Osteoblast (primary cell): Measurements from ENCODE around the gene ABCF3. TPM values are rescaled to one million over a fixed set of nuclear protein-coding genes. Genes with fewer than 3 reads are reported as not detected.

Experiments used
- DNase-seq: peaks from one replicate; pipeline ENCODE4 v3.0.0; 2011; ENCODE audit warnings: low spot score, mixed read lengths; ENCODE audit not compliant: insufficient read length; ENCODE audit errors: missing footprints
- H2AFZ ChIP-seq: 2 replicates; pipeline ENCODE4 v1.6.0; 2011; ENCODE audit warnings: mild to moderate bottlenecking, low read length
- H3K27ac ChIP-seq: 2 replicates; pipeline ENCODE4 v1.5.1; 2011; ENCODE audit warnings: mild to moderate bottlenecking, low read depth, low read length, moderate library complexity
- H3K27me3 ChIP-seq: 2 replicates; pipeline ENCODE4 v1.6.0; 2012; ENCODE audit warnings: mild to moderate bottlenecking, control low read depth, inconsistent platforms, low read length, moderate library complexity; ENCODE audit not compliant: insufficient read depth
- H3K36me3 ChIP-seq: 2 replicates; pipeline ENCODE4 v1.5.1; 2011; ENCODE audit warnings: mild to moderate bottlenecking, low read length, control low read depth, moderate library complexity; ENCODE audit not compliant: insufficient read depth
- H3K4me1 ChIP-seq: 2 replicates; pipeline ENCODE4 v1.5.1; 2011; ENCODE audit warnings: mild to moderate bottlenecking, low read length, control low read depth, moderate library complexity; ENCODE audit not compliant: insufficient read depth
- H3K4me2 ChIP-seq: 2 replicates; pipeline ENCODE4 v1.6.0; 2011; ENCODE audit warnings: mild to moderate bottlenecking, low read length; ENCODE audit not compliant: insufficient read depth
- H3K4me3 ChIP-seq: fragments of 200-600 bp; sonication (generic); 3 replicates; pipeline ENCODE4 v1.5.1; 2012; ENCODE audit warnings: mild to moderate bottlenecking, low read length, inconsistent platforms; ENCODE audit not compliant: insufficient read depth
- H3K79me2 ChIP-seq: 2 replicates; pipeline ENCODE4 v1.6.0; 2012; ENCODE audit warnings: mild to moderate bottlenecking, low read length, control low read depth, inconsistent platforms; ENCODE audit not compliant: insufficient read depth
- H3K9me3 ChIP-seq: 2 replicates; pipeline ENCODE4 v1.5.1; 2011; ENCODE audit warnings: low read depth, low read length, control low read depth
- H4K20me1 ChIP-seq: 2 replicates; pipeline ENCODE4 v1.6.0; 2012; ENCODE audit warnings: mild to moderate bottlenecking, low read length, control low read depth; ENCODE audit not compliant: insufficient read depth
- small RNA-seq: library from RNA; depleted of rRNA; stranded (forward); fragments of <200 nt; gene quantifications from one replicate; pipeline ENCODE3, GENCODE V24; 2012
- total RNA-seq: library from RNA; depleted of rRNA; stranded (reverse); fragments of >200 nt; gene quantifications from 2 replicates; pipeline ENCODE4 v1.2.3, GENCODE V29; 2012
- TF ChIP-seq, protein P1 (sequence below): IDR thresholded peaks from 2 replicates; pipeline ENCODE4 v1.5.1; 2011; ENCODE audit warnings: mild to moderate bottlenecking, low read depth, low read length, moderate library complexity; ENCODE audit errors: extremely low read depth

Gene ABCF3
- total RNA-seq, 1 donor: 46.7 TPM

DNA sequence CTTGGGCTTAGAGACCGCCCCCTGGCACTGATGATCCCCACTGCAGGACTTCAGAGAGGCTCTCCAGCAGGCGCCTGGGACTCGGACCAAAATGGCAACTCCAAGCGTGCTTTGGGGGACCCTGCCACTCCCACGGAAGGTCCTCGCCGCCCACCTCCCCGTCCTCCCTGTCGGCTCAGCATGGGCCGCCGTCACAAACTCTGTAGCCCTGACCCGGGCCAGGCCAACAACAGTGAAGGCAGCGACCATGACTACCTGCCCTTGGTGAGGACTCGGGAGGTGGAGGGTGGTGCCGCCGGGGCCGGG, 55.1 kb downstream of the ABCF3 start:
- Histone ChIP-seq H3K9me3 (no peaks in the 10 kb centered on the region), H2AFZ (no peak overlapping the region), H3K79me2 (peaks cover 1% of the 10 kb centered on the region), H3K4me2 (no peak overlapping the region), H3K36me3 (peaks cover 29% of the 10 kb centered on the region), H3K27me3 (no peaks in the 10 kb centered on the region), H3K27ac (no peak overlapping the region), H3K4me1 (no peaks in the 10 kb centered on the region), H4K20me1 (peaks cover 34% of the 10 kb centered on the region), H3K4me3 (no peak overlapping the region)
- DNase-seq: peak; percentile 31
- TF ChIP-seq, protein P1, sequence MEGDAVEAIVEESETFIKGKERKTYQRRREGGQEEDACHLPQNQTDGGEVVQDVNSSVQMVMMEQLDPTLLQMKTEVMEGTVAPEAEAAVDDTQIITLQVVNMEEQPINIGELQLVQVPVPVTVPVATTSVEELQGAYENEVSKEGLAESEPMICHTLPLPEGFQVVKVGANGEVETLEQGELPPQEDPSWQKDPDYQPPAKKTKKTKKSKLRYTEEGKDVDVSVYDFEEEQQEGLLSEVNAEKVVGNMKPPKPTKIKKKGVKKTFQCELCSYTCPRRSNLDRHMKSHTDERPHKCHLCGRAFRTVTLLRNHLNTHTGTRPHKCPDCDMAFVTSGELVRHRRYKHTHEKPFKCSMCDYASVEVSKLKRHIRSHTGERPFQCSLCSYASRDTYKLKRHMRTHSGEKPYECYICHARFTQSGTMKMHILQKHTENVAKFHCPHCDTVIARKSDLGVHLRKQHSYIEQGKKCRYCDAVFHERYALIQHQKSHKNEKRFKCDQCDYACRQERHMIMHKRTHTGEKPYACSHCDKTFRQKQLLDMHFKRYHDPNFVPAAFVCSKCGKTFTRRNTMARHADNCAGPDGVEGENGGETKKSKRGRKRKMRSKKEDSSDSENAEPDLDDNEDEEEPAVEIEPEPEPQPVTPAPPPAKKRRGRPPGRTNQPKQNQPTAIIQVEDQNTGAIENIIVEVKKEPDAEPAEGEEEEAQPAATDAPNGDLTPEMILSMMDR: no peak

DNA sequence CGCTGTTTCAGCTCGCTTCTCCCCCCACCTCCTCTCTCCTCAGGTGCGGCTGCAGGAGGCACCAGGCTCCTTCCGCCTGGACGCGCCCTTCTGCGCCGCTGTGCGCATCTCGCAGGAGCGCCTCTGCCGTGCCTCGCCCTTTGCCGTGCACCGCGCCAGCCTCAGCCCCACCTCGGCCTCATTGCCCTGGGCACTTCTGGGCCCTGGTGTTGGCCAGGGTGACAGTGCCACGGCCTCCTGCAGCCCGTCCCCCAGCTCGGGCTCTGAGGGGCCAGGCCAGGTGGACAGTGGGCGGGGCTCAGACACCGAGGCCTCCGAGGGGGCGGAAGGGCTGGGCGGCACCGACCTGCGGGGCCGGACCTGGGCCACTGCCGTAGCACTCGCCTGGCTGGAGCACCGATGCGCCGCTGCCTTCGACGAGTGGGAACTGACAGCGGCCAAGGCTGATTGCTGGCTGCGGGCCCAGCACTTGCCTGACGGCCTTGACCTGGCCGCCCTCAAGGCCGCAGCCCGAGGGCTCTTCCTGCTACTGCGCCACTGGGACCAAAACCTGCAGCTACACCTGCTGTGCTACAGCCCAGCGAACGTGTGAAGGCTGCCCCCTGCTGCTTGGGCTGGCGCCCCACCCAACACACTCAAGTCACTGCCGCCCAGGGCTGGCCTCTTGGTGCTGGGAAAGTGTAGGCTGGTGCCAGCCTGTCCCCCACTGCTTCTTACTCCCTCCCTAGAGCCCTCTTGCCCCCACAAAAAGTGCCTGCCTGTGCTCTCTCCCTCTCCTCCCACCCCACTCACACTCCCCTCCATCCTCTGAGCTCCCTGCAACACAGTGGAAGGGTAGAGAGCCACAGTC, 55.7 kb downstream of the ABCF3 start:
- Histone ChIP-seq H2AFZ (no peak overlapping the region), H3K27ac (no peak overlapping the region), H3K4me1 (no peaks in the 10 kb centered on the region), H3K4me3 (no peak overlapping the region), H3K4me2 (no peak overlapping the region), H3K27me3 (no peaks in the 10 kb centered on the region), H3K9me3 (no peaks in the 10 kb centered on the region), H3K36me3 (peaks cover 29% of the 10 kb centered on the region), H3K79me2 (peaks cover 2% of the 10 kb centered on the region), H4K20me1 (peaks cover 34% of the 10 kb centered on the region)
- peak; percentile 90 for DNase-seq
- TF ChIP-seq, protein P1: peak; percentile 47

DNA sequence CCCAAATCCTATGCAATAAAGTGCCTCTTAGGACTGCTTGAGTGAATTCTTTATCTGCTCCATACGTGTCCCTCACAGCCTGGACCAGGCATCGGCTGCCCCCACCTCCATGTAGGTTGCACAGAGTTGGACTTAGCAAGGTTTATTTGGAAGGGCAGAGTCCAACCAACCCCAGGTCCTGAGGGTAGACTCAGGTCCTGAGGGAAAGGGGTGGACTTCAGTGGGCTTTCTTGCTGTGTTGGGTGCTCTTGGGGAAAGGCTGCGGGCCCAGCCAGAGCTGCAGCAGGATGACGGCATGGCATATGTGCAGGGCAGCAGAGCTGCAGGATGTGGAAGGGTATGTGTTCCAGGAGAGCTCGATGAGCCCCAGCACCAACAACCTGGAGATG, 56.3 kb downstream of the ABCF3 start:
- TF ChIP-seq, protein P1: no peak
- Histone ChIP-seq H3K9me3 (no peaks in the 10 kb centered on the region), H2AFZ (no peak overlapping the region), H3K27ac (no peak overlapping the region), H3K4me3 (no peak overlapping the region), H3K36me3 (peaks cover 29% of the 10 kb centered on the region), H3K4me1 (no peaks in the 10 kb centered on the region), H3K79me2 (peaks cover 5% of the 10 kb centered on the region), H4K20me1 (peaks cover 34% of the 10 kb centered on the region), H3K4me2 (no peak overlapping the region), H3K27me3 (no peaks in the 10 kb centered on the region)
- peak; percentile 48 for DNase-seq

Small RNAs within 50 kb of the gene (small RNA-seq; reads per million reads assigned to genes)
- gene MIR1224: not detected

Other genes starting within 250 kb of the ABCF3 start
- gene ABCC5, start 168.3 kb upstream of the ABCF3 start, total RNA-seq: 18.0 and 19.2 TPM in 2 replicates
- not detected in 2 replicates for gene HTR3D, start 154.5 kb upstream of the ABCF3 start, total RNA-seq
- gene HTR3C, start 133.2 kb upstream of the ABCF3 start, total RNA-seq: not detected in 2 replicates
- not detected in 2 replicates for gene HTR3E, start 89.1 kb upstream of the ABCF3 start, total RNA-seq
- 19.4 and 22.1 TPM in 2 replicates for gene EIF2B5, start 50.8 kb upstream of the ABCF3 start, total RNA-seq
- 51.6 and 60.4 TPM in 2 replicates for gene DVL3, start 30.8 kb upstream of the ABCF3 start, total RNA-seq
- gene AP2M1, start 11.3 kb upstream of the ABCF3 start, total RNA-seq: 375 and 427 TPM in 2 replicates
- gene VWA5B2, start 43.4 kb downstream of the ABCF3 start, total RNA-seq: not detected in 2 replicates
- gene ALG3, start 62.8 kb downstream of the ABCF3 start, total RNA-seq: 26.8 and 28.9 TPM in 2 replicates
- gene EEF1AKMT4, start 63.5 kb downstream of the ABCF3 start, total RNA-seq: 2.7 and 3.3 TPM in 2 replicates
- gene CAMK2N2, start 75.4 kb downstream of the ABCF3 start, total RNA-seq: not detected in 2 replicates
- not detected in 2 replicates for gene ECE2, start 89.8 kb downstream of the ABCF3 start, total RNA-seq
- 259 and 301 TPM in 2 replicates for gene PSMD2, start 113.0 kb downstream of the ABCF3 start, total RNA-seq
- 215 and 245 TPM in 2 replicates for gene EIF4G1, start 128.4 kb downstream of the ABCF3 start, total RNA-seq
- gene FAM131A, start 151.4 kb downstream of the ABCF3 start, total RNA-seq: 9.8 and 10.6 TPM in 2 replicates
- gene CLCN2, start 175.4 kb downstream of the ABCF3 start, total RNA-seq: 3.2 and 4.3 TPM in 2 replicates
- 47.4 and 61.2 TPM in 2 replicates for gene POLR2H, start 175.5 kb downstream of the ABCF3 start, total RNA-seq
- under 0.01 TPM in 1 of 2 replicates, not detected in the other for gene THPO, start 192.0 kb downstream of the ABCF3 start, total RNA-seq
- gene CHRD, start 193.9 kb downstream of the ABCF3 start, total RNA-seq: 0.29 and 0.36 TPM in 2 replicates